ENCODE results near the gene RERE.

DNA sequence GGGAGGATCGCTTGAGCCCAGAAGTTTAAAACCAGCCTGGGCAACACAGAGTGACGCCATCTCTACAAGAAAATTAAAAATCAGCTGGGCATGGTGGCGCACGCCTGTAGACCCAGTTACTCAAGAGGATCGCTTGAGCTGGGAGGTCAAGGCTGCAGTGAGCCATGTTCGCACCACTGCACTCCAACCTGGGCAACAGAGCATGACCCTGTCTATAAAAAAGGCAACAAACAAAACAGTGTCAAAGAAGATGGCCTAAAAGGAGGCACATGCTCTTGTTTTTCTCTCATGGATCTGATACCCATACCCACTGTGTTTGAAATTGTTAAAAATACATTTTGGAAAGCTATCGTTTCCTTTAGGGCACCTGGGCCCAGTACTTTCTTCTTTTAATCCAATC lies 307.9 kb downstream of the RERE start:
- TF ChIP-seq, protein P1, sequence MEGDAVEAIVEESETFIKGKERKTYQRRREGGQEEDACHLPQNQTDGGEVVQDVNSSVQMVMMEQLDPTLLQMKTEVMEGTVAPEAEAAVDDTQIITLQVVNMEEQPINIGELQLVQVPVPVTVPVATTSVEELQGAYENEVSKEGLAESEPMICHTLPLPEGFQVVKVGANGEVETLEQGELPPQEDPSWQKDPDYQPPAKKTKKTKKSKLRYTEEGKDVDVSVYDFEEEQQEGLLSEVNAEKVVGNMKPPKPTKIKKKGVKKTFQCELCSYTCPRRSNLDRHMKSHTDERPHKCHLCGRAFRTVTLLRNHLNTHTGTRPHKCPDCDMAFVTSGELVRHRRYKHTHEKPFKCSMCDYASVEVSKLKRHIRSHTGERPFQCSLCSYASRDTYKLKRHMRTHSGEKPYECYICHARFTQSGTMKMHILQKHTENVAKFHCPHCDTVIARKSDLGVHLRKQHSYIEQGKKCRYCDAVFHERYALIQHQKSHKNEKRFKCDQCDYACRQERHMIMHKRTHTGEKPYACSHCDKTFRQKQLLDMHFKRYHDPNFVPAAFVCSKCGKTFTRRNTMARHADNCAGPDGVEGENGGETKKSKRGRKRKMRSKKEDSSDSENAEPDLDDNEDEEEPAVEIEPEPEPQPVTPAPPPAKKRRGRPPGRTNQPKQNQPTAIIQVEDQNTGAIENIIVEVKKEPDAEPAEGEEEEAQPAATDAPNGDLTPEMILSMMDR (IDR thresholded peaks at IDR 0.05; ENCODE audit: insufficient read depth, low read depth, low read length) = no peak
- TF ChIP-seq EZH2 (IDR thresholded peaks at IDR 0.05; ENCODE audit: insufficient read depth, low read length) = no peak
